ENCODE results near the gene ZBTB16.

The ZBTB16 gene

GRCh38 chr11:114129699-114130098 is 70.2 kb downstream of the ZBTB16 start:
- TF ChIP-seq POLR2AphosphoS5 (IDR thresholded peaks at IDR 0.05; ENCODE audit: low read depth) (no peak), REST (IDR thresholded peaks at IDR 0.05; ENCODE audit: insufficient replicate concordance, low read depth) (no peak), SPI1 (IDR thresholded peaks at IDR 0.05; ENCODE audit: borderline replicate concordance, low read depth) (no peak), CTCF (IDR thresholded peaks at IDR 0.05; ENCODE audit: insufficient read depth, low read length) (no peak), GABPA (IDR thresholded peaks at IDR 0.05; ENCODE audit: low read depth) (no peak)
- no peak for DNase-seq (ENCODE audit: low read depth in 1 of 2, low spot score in 1 of 2)
- H3K4me3 ChIP-seq (replicated peaks; ENCODE audit: insufficient read depth, low read length), result no peak overlapping the region
- H3K27me3 ChIP-seq (ENCODE audit: insufficient read depth, poor library complexity, severe bottlenecking), result no peaks in the 10 kb centered on the region
- H3K27ac ChIP-seq (replicated peaks), result no peak overlapping the region

- H3K27ac ChIP-seq (replicated peaks), result no peak overlapping the region
- TF ChIP-seq POLR2AphosphoS5 (IDR thresholded peaks at IDR 0.05; ENCODE audit: low read depth) (no peak), REST (IDR thresholded peaks at IDR 0.05; ENCODE audit: insufficient replicate concordance, low read depth) (no peak), CTCF (IDR thresholded peaks at IDR 0.05; ENCODE audit: insufficient read depth, low read length) (no peak), SPI1 (IDR thresholded peaks at IDR 0.05; ENCODE audit: borderline replicate concordance, low read depth) (no peak), GABPA (IDR thresholded peaks at IDR 0.05; ENCODE audit: low read depth) (no peak)
- H3K27me3 ChIP-seq (ENCODE audit: insufficient read depth, poor library complexity, severe bottlenecking), result no peaks in the 10 kb centered on the region
- no peak overlapping the region for H3K4me3 ChIP-seq (replicated peaks; ENCODE audit: insufficient read depth, low read length)
- no peak for DNase-seq (ENCODE audit: low read depth in 1 of 2, low spot score in 1 of 2)
Observed at GRCh38 chr11:114130115-114130576, 70.6 kb downstream of the ZBTB16 start.

GRCh38 chr11:114130629-114131277 is 71.2 kb downstream of the ZBTB16 start:
- H3K27me3 ChIP-seq (ENCODE audit: insufficient read depth, poor library complexity, severe bottlenecking), result no peaks in the 10 kb centered on the region
- TF ChIP-seq CTCF (IDR thresholded peaks at IDR 0.05; ENCODE audit: insufficient read depth, low read length), result no peak
- no peak for TF ChIP-seq SPI1 (IDR thresholded peaks at IDR 0.05; ENCODE audit: borderline replicate concordance, low read depth)
- no peak for TF ChIP-seq REST (IDR thresholded peaks at IDR 0.05; ENCODE audit: insufficient replicate concordance, low read depth)
- TF ChIP-seq POLR2AphosphoS5 (IDR thresholded peaks at IDR 0.05; ENCODE audit: low read depth), result no peak
- TF ChIP-seq GABPA (IDR thresholded peaks at IDR 0.05; ENCODE audit: low read depth), result no peak
- DNase-seq (ENCODE audit: low read depth in 1 of 2, low spot score in 1 of 2), result no peak
- no peak overlapping the region for H3K27ac ChIP-seq (replicated peaks)
- H3K4me3 ChIP-seq (replicated peaks; ENCODE audit: insufficient read depth, low read length), result no peak overlapping the region

Data from HL-60 (cell line).